HG02973 (cell line): ENCODE results near the gene ZNF554.
"Not testable (repeated sequence)": the region's sequence is repeated elsewhere in the genome, so short reads cannot be mapped to it uniquely, and the experiment has no call there.

Experiments
- ATAC-seq: cut with Tn5 transposase; IDR thresholded peaks from one replicate; pipeline ENCODE4 v1.9.1; 2021; ENCODE audit warnings: moderate library complexity; ENCODE audit not compliant: unreplicated experiment

The ZNF554 gene

DNA sequence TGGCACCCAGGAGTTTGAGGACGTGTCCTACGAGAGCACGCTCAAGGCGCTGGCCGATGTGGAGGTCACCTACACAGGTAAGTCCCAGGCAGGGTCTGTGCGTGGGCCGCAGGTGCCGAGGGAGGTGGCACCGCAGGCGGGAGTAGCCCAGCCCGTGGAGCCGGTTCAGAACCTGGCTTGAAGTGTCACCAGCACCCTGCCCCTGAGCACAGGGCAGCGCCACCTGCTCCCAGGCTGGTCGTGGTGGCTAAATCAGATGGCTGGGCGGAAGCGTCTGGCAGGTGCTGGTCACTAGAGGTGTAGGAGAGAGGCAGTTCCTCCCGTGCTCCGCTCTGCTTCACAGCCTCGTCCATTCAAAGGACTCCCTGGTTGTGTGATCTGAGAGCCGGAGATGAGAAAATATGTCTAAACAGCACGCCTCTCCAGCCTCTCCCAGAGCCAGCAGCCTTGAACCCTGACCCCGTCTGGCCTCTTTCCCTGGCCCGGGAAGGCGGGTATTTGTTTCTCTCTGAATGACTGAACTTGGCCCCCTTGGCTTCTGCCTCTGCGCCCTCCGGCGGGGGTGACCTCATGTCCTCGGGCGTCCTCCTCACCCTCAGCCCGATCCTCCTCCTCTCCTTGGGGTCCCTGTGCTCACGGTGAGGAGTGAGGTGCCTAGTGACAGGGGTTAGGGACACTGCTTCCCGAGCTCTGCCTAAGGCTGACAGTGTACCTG, 29.0 kb upstream of the ZNF554 start:
- ATAC-seq: no peak

DNA sequence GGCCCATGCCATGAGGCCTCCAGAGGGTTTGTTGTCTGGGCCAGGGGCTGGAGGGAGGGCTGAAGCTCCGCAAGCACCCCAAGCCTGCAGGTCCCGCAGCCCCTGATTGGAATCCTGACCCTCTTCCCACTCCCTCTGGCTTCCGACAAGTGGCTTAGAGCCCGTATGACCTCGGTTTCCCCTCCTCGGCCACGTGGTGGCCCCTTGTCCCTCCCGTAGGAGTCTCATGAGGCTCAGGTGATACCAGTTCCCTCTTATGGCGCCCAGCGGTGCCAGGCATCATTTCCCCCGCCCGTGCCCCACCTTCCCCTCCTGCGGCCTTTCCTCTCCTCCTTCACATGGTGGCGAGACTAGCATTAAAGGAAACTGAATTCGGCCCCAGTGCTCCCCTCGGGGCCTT, 28.2 kb upstream of the ZNF554 start:
- ATAC-seq: no peak

DNA sequence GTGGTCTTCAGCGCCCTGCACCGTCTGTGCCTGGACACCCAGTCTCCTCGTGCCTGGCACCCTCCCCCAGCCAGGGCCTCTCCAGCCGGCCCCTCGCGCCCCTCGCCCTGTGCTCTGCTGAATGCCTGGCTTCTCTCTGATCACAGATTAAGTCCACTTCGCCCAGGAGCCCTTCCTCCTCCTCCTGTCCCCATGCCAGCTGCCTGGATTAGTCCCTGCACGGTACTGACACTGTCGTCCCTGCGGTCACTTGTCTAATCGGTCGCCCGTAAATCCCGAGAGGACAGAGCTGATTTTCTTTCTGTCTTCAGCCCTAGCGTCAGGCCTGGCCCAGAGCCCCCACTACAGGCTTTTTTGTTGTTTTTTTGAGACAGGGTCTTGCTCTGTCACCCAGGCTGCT, 27.8 kb upstream of the ZNF554 start:
- no peak for ATAC-seq

DNA sequence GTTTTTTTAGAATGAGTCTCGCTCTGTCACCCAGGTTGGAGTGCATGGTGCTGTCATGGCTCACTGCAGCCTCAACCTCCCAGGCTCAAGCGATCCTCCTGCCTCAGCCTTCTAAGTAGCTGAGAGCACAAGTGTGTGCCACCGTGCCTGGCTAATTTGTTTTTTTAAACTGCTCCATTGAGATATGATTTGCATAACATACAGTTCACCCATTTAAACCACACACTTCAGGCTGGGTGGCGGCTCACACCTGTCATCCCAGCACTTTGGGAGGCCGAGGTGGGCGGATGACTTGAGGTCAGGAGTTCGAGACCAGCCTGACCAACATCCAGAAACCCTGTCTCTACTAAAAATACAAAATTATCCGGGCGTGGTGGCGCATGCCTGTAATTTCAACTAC, 27.0 kb upstream of the ZNF554 start:
- not testable (repeated sequence) for ATAC-seq

DNA sequence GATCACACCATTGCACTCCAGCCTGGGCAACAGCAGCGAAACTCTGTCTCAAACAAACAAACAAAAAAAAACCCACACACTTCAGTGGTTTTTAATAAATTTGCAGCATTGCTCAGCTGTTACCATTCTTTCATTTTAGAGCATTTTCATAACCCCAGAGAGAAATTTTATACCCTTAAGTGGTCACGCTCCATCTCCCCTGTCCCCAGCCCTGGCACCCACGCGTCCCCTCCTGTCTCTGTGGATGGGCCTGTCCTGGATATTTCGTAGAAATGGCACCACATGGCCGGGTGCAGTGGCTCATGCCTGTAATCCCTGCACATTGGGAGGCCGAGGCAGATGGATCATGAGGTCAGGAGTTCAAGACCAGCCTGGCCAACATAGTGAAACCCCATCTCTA, 26.5 kb upstream of the ZNF554 start:
- ATAC-seq: no peak

DNA sequence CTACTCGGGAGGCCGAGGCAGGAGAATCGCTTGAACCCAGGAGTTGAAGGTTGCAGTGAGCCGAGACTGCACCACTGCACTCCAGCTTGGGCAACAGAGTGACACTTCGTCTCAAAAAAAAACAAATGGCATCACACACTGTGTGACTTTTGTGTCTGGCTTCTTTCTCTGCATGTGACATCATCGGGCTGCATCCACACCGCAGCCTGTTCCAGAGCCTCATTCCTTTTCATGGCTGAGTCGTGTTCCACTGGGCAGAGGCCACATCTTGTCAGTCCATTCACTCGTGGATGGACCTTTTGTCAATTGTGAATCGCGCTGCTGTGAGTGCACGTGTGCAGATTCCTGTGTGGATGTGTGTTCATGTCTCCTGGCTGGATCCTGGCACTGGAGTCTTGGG, 26.1 kb upstream of the ZNF554 start:
- ATAC-seq: no peak

DNA sequence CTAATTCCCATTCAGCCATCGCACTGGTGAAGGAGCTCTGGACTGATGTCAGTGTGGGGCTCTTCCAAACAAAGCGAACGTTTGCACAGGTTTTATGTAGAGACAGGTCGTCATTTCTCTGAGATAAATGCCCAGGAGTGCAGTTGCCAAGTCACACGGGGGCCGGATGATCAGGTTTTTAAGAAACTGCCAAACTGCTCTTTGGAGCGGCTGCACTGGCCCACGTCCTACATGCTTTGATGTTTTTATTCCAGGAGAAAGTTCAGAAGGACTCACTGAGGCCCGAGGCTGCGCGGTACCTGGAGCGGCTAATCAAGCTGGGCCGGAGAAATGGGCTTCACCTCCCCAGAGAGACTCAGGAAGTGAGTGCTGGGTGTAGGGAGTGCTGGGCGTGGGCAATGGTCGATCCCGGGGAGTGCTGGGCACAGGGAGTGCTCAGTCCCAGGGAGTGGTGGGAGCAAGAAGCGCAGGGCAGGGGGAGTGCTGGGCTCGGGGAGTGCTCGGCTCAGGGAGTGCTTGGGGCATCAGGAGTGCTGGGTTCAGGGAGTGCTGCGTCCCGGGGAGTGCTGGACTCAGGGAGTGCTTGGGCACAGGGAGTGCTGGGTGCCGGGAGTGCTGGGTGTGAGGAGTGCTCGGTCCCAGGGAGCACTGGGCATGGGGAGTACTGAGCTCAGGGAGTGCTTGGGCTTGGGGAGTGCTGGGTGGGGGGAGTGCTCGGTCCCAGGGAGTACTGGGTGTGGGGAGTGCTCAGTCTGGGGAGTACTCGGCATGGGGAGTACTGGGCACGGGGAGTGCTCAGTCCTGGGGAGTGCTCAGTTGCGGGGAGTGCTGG, 23.6 kb upstream of the ZNF554 start:
- no peak for ATAC-seq

DNA sequence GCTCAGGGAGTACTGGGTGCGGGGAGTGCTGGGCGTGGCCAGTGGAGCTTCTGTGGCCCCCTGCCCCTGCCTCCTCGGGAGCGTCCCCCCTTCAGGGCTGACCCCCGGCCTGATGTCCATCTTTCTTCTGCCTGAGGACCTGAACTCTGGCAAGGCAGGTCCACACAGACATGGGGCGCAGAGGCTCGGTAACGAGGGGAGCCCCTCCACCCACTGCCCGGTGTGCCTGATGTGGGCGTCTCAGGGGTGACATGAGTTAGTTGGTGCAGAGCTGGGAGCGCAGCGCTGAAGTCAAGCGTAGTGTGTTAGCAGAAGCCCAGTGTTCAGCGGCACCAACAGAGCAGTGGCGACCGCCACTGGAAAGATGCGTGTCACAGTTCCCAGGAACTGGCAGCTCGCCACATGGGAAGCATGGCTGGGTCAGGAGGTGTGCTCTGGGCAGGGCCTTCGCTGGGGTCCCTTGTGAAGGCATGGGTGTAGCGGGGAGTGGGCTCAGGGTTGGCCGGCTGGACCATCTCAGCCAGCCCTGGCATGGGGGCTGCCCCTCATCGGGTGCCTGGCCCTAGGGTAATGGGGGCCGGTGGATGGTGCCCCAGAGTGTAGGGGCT, 22.9 kb upstream of the ZNF554 start:
- no peak for ATAC-seq

DNA sequence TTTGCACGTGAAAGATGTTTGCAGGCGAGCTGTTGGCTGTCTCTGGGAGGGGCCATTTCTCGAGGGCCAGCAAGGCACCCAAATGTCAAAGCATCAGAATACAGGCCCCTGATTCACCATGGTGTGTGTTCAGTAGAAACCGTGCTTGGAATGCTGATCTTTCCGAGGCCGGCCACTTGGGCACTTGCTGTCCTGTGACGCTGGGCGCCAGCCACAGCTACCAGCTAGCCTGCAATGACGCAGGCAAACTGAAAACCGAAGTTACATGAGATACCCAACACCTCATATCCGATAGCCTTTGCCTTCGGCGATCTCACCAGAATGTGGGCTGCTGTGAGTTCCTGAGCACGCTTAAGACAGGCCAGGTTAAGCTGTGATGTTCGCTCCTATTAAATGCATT, 22.4 kb upstream of the ZNF554 start:
- ATAC-seq: no peak

DNA sequence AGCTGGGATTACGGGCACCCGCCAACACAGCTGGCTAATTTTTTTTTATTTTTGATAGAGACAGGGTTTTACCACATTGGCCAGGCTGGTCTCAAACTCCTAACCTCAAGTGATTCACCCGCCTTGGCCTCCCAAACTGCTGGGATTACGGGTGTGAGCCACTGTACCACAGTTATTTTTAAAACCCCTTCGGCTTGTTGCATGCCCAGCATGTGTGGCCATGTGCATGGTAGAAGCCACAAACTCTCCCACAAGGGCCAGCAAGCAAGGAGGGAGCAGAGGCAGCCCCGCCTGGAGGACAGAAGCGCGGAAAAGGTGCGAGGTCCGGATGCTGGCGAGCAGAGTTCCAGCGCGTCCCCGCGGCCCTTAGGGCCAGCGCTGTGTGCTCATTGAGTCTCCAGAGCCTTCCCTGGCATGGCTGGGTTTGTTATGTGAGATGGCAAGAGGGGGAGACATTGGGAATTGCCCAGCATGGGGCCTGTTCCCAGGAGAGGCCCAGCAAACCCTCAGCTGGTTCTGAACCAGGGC, 21.4 kb upstream of the ZNF554 start:
- ATAC-seq: no peak

DNA sequence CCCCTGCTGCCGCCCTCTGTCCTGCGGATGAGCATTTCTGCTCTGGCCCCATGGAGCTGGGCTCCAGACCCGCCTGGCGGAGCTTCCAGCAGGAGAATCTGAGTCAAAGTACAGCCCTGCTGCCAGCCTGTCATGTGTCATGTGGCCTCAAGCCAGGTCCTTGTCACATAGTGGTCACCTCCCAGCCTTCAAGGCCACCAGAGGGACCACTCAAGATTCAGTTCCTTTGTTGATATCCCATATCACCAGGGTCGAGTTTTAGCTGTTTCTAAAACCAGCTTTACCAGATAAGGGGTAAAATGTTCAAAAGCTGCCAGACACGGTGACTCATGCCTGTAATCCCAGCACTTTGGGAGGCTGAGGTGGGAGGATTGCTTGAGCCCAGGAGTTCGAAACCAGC, 20.9 kb upstream of the ZNF554 start:
- no peak for ATAC-seq

DNA sequence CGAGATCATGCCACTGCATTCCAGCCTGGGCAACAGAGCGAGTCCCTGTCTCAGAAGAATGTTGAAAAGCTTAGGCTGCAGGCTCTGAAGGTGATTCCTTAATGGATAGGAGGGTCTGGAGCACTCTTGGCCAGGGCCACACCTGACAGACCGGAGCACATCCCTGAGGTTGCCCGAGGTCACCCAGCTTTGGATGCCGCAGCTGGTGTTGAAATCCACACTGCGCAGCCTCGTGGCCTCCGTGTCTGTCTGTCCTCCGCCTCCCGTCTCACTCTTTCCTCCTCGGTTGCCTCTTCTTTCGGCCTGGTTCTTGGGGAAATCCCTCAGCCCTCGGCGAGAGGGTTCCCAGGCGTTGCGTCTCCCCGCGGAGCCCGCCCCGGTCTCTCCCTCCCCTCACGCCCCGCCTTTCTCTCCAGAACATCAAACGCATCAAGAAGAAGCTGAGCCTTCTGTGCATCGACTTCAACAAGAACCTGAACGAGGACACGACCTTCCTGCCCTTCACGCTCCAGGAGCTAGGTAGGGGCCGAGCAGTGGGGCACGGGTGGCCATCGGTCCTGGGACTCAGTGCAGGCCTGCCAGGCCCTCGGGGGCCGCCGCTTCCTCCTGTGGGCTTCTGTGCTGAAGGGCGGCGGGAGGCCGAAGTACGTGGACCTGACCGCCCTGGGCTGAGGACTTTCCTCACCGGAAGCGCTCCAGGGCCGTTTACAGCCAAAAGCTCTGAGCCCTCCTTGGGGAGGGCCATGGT, 20.2 kb upstream of the ZNF554 start:
- no peak for ATAC-seq

DNA sequence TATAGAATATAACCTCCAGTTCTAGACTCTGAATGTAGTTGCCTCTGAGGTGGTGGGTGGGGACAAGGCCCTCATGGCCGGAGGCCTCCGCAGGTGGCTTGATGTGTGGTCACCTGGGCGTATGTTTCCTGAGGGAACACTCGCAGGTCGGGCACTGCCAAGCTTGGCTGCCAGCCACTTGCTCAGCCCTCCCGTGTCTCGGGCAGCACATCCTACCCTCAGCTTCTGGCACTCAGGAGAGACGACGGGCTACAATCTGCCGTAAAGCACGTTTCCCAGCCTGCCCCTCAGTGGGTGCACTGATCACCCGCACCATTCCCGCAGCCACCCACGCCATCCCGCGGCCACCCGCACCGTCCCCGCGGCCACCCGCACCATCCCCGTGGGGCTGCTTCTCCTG, 19.2 kb upstream of the ZNF554 start:
- no peak for ATAC-seq

DNA sequence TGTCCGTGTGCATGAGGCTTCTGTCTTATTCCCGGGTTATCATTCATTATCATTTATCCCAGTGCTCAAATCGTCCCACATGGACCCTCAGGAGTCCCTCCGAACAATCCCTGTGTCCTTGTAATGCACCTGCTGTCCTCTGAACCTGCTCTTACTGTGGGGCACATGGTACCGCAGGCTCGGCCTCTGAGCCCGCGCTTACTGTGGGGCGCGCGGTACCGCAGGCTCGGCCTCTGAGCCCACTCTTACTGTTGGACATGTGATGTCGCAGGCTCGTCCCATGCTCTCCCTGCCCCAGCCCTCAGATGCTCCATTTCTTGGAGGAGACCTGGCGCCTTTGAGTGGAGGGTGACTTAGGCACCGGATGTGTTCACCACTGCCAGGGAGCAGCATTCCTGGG, 16.8 kb upstream of the ZNF554 start:
- ATAC-seq: no peak

DNA sequence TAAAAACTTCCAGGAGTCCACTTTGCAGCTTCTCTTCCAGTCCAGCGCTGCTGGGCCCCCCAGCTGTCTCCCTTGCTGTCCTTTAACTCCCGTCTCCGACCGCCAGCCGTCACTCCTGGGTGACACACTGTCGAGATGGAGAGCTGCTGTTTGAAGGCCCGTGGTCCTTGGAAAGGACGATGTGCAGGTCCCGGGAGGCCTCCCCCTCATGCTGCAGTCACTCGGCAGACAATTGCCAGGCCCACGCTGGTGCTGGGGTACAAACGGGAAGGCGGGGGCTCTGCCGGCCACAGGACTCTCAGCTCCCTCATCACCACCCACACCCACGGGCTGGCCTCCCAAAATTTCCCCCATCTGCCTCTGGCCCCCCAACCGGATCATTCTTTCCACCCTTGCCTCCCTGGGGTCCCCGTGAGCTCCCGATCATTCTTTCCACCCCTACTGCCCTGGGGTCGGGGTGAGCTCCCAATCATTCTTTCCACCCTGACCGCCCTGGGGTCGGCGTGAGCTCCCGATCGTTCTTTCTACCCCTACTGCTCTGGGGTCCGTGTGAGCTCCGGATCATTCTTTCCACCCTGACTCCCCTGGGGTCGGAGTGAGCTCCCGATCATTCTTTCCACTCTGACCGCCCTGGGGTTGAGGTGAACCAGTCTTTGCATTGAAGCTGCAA, 16.0 kb upstream of the ZNF554 start:
- no peak for ATAC-seq

DNA sequence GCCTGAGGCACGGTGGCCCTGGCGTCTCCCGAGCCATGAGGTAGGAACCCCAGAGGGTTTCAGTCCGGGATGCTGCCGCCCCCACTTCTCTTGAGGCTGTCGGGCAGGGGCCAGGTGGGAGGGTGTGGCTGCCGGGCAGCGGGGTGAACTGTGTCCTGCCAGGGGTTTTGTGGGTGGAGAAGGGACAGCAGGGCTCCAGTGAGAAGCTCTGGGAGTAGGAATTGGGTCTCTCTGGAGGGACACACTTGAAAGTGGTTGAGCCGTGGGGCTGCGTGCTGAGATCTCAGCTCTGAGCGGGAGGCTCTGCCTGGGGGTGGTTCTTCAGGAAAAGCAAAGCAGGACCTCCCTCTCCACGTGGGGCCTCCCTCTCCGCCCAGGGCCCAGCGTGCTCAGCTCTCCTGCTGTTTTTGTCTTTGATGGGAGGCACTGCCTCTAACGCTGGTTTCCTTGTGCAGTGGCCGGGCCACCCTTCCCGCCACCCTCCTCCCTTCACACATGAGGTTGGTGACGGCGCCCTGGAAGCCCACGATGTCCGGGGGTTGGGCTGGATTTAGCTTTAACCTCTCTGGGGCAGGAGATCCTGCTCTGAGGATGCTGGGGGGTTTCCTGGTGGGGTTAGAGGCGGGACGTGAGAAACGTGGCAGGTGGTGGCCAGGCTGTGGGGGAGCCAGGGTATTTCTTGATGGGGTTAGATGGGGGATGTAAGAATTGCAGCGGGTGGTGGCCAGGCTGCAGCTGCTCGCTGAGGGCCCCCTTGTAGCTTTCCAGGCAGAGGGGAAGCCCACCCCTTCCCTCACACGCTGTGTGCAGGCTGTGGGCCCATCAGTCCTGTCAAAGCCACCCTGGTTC, 15.3 kb upstream of the ZNF554 start:
- no peak for ATAC-seq

DNA sequence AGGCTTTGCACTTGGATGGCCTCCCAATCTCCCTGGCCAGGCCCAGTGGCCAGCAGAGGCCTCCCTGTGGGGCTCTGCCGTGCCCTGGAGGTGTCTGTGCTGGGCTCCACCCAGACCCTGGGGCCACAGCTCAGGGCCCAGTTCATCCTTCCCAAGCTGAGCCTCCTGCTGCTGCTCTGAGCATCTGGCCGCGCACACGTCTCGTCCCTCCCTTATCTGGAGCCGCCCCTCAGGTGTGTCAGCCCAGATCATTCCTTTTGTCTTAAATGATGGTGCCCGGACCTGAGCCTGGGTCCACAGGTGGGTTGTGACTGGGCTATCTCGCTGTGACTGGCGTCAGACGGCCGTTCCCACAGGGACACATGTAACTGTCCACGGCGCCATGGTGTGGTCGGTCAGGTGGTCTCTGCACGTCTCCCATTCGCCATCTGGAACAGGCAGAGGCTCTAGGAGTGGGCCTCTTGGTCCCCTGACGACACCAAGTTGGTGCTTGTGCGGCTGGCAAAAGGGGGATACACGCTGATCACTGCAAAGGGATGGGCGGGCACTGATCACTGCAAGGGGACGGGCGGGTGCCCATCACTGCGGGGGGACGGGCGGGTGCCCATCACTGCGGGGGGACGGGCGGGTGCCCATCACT, 14.3 kb upstream of the ZNF554 start:
- no peak for ATAC-seq

DNA sequence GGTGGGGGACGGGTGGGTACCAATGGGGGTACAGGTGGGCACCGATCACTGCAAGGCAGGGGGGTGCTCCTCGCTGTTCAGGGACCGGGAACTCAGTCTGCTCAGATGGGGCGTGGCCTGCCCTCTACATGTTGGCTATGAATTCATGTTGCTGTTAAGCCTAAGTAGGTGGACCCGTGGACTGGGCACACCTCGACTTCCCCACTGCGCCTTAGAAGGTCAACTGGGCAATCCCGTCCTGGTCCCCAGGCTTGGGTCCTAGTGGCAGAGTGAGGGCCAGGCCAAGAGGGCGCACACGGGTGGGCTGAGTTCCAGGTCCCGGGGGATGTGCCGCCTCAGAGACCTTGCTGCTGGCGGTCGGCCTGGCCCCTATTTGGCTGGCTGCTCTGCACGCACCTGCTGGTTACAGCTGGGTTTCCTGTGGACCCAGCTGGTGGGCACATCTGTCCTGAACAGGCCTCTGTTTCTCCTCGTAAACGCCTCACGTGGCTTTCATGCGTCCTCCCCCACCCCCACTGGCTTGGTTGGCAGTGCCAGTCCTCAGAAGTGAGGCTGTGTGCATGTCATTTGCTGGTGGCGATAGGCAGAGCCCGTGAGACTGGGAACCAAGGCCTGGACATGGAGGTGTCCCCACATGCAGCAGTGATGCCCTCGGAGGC, 13.5 kb upstream of the ZNF554 start:
- no peak for ATAC-seq
